EH (cell line): ENCODE results near the gene LAYN.
A peak's percentile ranks its signal among the peaks of the same experiment; 100 is the strongest.

Experiments used
- DNase-seq: peaks from one replicate; pipeline ENCODE4 v3.0.0-alpha.2; 2015; ENCODE audit warnings: low read depth

The LAYN gene

DNA sequence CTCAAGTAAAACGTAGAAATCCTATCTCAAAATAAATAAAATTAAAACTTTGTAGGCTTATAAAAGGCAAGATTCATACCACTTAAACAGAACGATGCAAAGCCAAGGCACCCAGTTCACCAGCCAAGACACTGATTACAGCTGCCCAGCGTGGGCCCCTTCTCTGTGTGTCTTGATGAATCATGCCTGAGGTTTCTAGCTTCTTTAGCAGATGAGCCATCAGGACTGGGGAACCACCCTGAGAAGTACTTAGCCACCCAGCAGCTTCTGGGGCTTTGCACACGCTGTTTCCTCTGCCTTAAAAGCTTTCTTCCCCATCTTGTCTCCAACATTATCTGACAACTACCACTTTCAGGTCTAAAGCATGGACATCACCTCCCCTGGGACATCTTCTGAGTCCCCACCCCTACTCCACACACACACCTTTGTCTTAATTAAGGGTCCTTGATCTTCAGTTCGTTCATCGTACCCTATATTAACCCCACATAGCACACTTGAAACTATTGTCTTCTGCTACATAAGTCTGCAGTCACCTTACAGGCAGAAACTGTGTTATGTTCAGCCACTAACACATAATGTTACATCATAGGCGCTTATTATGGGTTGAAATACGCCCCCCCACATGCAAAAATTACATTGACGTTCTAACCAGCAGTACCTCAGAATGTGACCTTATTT is 8.7 kb upstream of the LAYN start:
- peak; percentile 93 for DNase-seq

DNA sequence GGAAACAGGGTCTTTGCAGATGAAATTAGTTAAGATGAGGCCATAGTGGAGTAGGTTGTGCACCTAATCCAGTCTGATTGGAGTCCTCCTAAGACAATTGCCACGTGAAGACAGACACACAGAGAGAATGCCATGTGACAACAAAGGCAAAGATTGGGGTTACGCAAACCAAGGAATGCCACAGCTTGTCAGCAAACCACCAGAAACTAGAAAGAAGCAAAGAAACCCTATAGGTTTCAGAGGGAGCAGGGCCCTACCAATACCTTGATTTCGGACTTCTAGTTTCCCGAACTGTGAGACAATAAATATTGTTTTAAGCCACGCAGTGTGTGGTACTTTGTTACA is 8.2 kb upstream of the LAYN start:
- DNase-seq = peak; percentile 23

DNA sequence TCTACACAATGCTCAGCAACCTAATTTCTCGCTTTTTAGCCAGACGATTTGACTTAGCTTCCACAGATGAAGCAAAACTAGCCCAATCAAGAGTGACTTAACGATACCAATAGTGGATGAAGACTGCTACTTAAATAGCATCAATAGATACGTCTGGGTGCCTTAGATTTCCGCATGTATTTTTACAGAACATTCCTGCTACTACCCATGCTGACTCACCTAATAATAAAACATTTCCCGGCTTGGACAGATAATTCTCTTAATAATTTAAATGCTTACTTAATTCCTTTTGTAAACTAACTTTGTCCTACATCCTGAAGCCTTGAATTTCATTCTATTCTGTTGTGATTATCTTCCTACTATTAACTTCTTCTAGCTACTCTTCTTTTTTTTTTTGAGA is 5.2 kb upstream of the LAYN start:
- DNase-seq = peak; percentile 61

- no peak for DNase-seq
Measured at GRCh38 chr11:111537336-111537860, 3.1 kb upstream of the LAYN start.

GRCh38 chr11:111538407-111539114 is 2.0 kb upstream of the LAYN start:
- peak; percentile 33 for DNase-seq

- DNase-seq = no peak
Measured at GRCh38 chr11:111539426-111540113, 950 bp upstream of the LAYN start.

- no peak for DNase-seq
Measured at GRCh38 chr11:111540937-111541253, 375 bp downstream of the LAYN start.

DNA sequence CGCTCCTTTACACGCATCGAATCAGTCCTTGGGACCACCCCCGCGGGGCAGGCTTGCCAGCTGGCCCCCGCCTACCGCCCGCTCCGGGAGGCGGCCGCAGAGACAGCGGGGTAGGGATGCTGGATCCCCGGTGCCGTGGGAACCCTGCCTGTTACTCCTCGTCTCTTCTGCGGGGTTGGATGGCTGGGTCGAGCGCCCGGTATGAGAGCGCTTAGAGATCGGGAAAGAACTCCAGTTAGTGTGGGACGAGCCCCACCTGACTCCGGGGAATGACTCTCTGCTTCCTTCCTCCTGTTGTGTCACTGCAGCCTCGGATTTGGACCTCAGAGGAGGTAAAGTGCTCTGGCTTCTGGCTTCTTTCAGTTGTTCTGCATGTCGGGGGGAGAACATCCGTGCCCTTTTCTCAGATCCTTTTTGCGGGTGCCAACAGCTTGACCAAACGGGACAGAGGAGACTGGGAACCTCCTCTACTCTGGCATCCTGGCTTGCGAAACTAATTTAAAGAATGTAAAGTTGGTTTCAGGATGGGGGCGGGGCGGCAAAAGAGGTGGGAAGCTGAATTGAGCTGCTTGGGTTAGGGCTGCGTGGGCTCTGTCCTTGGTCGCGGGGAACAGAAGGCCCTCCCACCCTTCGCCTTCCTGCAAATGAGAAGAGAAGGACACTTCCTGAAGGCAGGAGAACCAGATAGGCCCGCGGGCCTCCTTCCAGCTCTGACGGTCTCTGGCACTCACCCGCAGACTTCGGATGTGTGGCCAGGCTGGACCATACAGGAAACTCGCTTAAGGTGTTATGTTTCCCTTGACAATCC is 938 bp downstream of the LAYN start:
- DNase-seq = peak; percentile 98

GRCh38 chr11:111542606-111543275 is 2.2 kb downstream of the LAYN start:
- DNase-seq = no peak

GRCh38 chr11:111548525-111548924 is 8.0 kb downstream of the LAYN start:
- DNase-seq = no peak

- no peak for DNase-seq
Measured at GRCh38 chr11:111549196-111549868, 8.8 kb downstream of the LAYN start.

DNA sequence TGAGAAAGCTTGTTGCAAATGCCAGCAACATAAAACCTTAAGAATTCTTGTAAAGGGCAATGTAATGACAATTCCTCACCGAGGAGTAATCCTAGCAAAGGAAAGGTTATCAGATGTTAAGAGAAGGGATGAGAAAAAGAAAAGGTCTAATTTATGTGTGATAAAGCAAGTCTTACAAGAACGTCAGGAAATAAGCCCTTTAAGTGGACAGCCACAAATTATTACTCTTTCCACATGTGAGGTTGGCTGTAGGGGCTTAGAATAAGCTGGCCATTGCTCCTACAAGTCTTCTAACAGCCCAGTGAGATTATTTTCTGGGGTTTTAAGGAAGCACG is 9.3 kb downstream of the LAYN start:
- DNase-seq = peak; percentile 78

- no peak for DNase-seq
Measured at GRCh38 chr11:111550258-111550657, 9.7 kb downstream of the LAYN start.

DNA sequence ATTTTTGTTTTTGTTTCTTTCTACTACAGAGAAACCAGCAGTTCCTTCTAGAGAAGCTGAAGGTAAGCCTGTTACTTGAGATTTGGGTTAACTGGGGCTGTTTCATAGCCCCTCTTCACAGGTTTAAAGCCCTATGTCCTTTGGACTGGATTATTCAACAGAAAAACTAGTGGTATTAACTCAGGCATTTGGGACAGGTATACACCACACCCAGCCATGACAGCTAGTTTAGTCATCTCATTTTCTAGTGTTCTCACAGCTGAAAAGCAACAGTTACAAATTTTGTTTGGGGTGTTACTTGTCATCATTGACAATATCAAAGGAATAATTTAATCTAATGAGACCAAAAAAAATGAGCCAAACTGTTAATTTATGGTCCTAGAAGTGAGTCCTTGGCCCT is 14.0 kb downstream of the LAYN start:
- DNase-seq = no peak

GRCh38 chr11:111555255-111555654 is 14.7 kb downstream of the LAYN start:
- DNase-seq = peak; percentile 85

DNA sequence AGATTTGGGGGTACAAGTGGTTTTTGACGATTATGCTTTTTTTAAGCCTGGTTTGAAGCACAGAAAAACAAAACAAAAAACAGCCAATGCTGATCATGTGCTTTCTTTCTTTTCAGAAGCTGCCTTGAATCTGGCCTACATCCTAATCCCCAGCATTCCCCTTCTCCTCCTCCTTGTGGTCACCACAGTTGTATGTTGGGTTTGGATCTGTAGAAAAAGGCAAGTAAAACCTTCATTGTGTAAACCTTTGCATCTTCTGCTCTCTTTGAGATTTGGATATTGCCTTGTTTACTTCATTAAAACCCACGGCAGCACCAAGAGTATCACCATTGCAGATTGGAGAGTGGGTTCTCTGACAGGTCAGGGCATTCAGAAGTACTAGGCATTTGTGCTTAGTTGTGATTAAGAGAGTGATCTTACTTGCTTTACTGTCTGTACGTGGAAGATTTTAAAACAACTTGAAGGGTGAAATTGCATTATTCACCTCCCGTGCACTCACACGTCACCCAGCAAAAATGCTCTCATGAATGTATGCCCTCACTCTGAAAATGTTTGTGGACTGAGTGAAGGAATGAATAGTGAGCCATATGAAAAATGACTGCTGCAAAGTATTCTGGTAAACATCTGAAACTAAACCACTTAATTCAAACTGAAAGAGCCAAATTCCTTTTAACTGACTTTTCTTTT is 17.0 kb downstream of the LAYN start:
- DNase-seq = peak; percentile 99

DNA sequence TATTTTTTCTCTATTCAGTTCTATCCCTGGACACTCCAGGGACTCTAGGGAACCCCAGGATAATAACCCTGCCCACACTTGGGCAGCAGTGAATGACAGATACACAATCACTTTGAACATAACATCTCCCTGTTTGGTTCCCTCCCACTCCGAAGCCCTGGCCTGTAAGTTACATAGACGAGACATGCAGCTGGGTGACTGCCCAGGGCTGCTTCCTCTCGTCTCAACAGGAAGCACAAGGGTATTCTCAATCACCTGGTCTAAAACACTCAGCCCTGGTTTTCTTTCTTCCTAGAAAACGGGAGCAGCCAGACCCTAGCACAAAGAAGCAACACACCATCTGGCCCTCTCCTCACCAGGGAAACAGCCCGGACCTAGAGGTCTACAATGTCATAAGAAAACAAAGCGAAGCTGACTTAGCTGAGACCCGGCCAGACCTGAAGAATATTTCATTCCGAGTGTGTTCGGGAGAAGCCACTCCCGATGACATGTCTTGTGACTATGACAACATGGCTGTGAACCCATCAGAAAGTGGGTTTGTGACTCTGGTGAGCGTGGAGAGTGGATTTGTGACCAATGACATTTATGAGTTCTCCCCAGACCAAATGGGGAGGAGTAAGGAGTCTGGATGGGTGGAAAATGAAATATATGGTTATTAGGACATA is 19.4 kb downstream of the LAYN start:
- DNase-seq = no peak

DNA sequence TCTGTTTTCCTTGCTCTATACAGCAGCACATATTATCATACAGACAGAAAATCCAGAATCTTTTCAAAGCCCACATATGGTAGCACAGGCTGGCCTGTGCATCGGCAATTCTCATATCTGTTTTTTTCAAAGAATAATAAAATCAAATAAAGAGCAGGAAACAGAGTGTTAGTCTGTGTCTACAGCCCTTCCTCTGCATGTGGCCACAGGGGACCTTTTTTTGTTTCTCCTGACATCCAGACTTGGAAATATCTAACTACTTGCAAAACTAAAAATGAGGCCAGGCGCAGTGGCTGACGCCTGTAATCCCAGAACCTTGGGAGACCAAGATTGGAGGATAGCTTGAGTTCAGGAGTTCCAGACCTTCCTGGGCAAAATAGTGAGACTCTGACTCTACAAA is 20.3 kb downstream of the LAYN start:
- no peak for DNase-seq

DNA sequence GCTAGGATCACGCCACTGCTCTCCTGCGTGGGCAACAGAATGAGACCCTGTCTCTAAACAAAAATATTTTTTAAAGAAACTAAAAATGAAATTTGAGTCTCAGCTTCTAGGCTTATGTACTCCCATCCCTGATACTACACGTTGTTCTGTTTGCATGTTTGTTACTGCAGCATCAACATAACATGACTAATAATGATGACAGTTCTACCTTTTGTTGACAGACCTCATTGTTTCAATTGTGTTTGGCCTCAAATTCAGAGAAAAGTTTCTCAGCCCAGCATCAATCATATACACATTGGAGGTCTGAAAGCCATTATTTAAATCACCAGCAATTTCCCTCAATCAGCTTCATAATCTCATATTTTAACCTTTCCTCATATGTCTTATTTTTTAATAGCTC is 20.8 kb downstream of the LAYN start:
- DNase-seq = no peak

DNA sequence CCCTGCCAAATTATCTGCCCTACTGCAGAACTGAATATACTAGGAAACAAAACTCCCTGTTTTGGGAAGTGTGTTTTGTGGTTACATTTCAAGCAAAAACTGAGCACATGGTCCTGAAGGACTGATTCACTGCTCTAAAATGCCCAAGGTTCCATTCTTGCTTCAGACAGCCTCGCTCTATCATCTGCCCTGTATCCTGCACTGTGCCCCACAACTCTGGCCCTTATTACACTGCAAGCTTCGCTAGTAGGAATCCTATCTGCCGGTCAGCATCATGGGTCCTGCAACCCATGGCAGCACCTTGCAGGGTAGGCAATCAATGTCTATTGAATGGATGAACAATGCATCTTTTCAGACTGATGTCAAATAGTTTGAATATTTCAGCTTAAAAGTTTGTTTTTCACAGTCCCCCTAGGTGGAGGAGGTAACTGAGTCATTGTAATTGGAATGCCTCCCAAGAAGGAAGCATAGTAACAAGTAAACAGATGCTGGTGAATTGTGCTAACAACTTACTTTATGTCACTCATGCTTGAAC is 21.3 kb downstream of the LAYN start:
- peak; percentile 88 for DNase-seq
